ENCODE measurements around the gene GAB3. TPM values are rescaled to one million over a fixed set of nuclear protein-coding genes. Genes with fewer than 3 reads are reported as not detected.

GAB3 gene
- total and polyA plus RNA-seq, 2 experiments from 2014 or later = 0.89 to 1.8 TPM

GRCh38 chrX:154775419-154776349 is 24.8 kb upstream of the GAB3 start:
- DNase-seq (ENCODE audit: low spot score) = no peak
- Mint-ChIP-seq H3K4me3 (no peak overlapping the region), H3K4me1 (peaks cover 8% of the 10 kb centered on the region), H3K27ac (no peak overlapping the region), H3K36me3 (ENCODE audit: low read depth) (peaks cover 80% of the 10 kb centered on the region), H3K9me3 (no peaks in the 10 kb centered on the region), H3K27me3 (ENCODE audit: insufficient read depth, low read depth, poor library complexity) (peaks cover 1% of the 10 kb centered on the region)
- no peaks in the 10 kb centered on the region for H3F3A ChIP-seq (replicated peaks; ENCODE audit: low read depth)
- H4K20me1 ChIP-seq (replicated peaks; ENCODE audit: insufficient read depth) = peaks cover 5% of the 10 kb centered on the region; the same call in 1 of the 2 replicates
- H3K4me2 ChIP-seq = no peak overlapping the region
- H3K9me2 ChIP-seq (ENCODE audit: insufficient read depth) = no peaks in the 10 kb centered on the region
- H3K36me3 ChIP-seq (ENCODE audit: insufficient read depth) = peaks cover 21% of the 10 kb centered on the region
- ATAC-seq = no peak
- no peak overlapping the region for H2AFZ ChIP-seq
- H3K4me1 ChIP-seq (ENCODE audit: insufficient read depth) = no peaks in the 10 kb centered on the region
- H3K27me3 ChIP-seq (ENCODE audit: insufficient read depth) = no peaks in the 10 kb centered on the region
- peaks cover 4% of the 10 kb centered on the region; the same call in 1 of the 2 replicates for H3K79me2 ChIP-seq (replicated peaks; ENCODE audit: insufficient read depth)
- TF ChIP-seq ZNF462 (CRISPR knock-in tag; IDR thresholded peaks at IDR 0.05) (no peak), EZH2 (IDR thresholded peaks at IDR 0.05; ENCODE audit: low read depth, unreplicated experiment) (no peak), POLR2AphosphoS5 (IDR thresholded peaks at IDR 0.05; ENCODE audit: low read depth) (no peak), CREB1 (CRISPR knock-in tag; IDR thresholded peaks at IDR 0.05; ENCODE audit: low read depth) (no peak), JUNB (IDR thresholded peaks at IDR 0.05; ENCODE audit: unreplicated experiment) (no peak), EZH2phosphoT487 (IDR thresholded peaks at IDR 0.05; ENCODE audit: unreplicated experiment) (no peak), ZNF114 (CRISPR knock-in tag; IDR thresholded peaks at IDR 0.05) (no peak), NANOG (IDR thresholded peaks at IDR 0.05; ENCODE audit: borderline replicate concordance) (no peak), ETS1 (IDR thresholded peaks at IDR 0.05) (no peak), REST (IDR thresholded peaks at IDR 0.05; ENCODE audit: unreplicated experiment) (no peak), ZNF331 (CRISPR knock-in tag; IDR thresholded peaks at IDR 0.05; ENCODE audit: low read depth) (no peak), STAT1 (IDR thresholded peaks at IDR 0.05; ENCODE audit: unreplicated experiment) (no peak), CTCF (conservative IDR thresholded peaks at IDR 0.05; ENCODE audit: low read depth in 2 of 2) (no peak)
- H3K27ac ChIP-seq (ENCODE audit: low read depth) = no peak overlapping the region
- no peak overlapping the region for H3K4me3 ChIP-seq
